HEK293 (cell line): Measurements from ENCODE around the gene USHBP1.
A peak's percentile ranks its signal among the peaks of the same experiment; 100 is the strongest.

Experiments
- CTCF ChIA-PET: fragments of 350-600 bp; formaldehyde crosslinking; extraction: SDS; loops from one replicate; lab custom pipeline; 2021; ENCODE audit warnings: antibody characterized with exemption; lab: Yijun Ruan, JAX
- POLR2A ChIA-PET: fragments of 300-600 bp; formaldehyde crosslinking; extraction: SDS; loops from one replicate; lab custom pipeline; 2020; ENCODE audit warnings: antibody characterized with exemption, inconsistent platforms; lab: Yijun Ruan, JAX
- H3K27ac ChIP-seq: fragments of 200-500 bp; sonication (Bioruptor generic); 2 replicates; pipeline ENCODE4 v1.5.1; 2014; ENCODE audit warnings: low read depth, low read length, control low read depth, inconsistent platforms; ENCODE audit errors: extremely low read depth
- H3K36me3 ChIP-seq, 2 experiments: fragments of 200-500 bp in 1 of 2; sonication (Bioruptor generic) in 1 of 2; 1 replicate in 1 of 2; 2 replicates in 1 of 2; pipeline ENCODE4 v1.5.1; 2014 to 2017; ENCODE audit warnings: inconsistent platforms in 2 of 2, low read length in 2 of 2; ENCODE audit not compliant: control insufficient read depth in 2 of 2, insufficient read depth in 1 of 2
- H3K4me1 ChIP-seq: fragments of 200-500 bp; sonication (Bioruptor generic); 2 replicates; pipeline ENCODE4 v1.5.1; 2014; ENCODE audit warnings: mild to moderate bottlenecking, low read length, inconsistent platforms; ENCODE audit not compliant: control insufficient read depth, insufficient read depth
- H3K4me3 ChIP-seq: 2 replicates; pipeline ENCODE4 v1.5.1; 2011; ENCODE audit warnings: low read depth, mild to moderate bottlenecking, control low read depth, low read length, moderate library complexity
- H3K9me3 ChIP-seq: fragments of 200-500 bp; sonication (Bioruptor generic); 2 replicates; pipeline ENCODE4 v1.5.1; 2014; ENCODE audit warnings: low read depth, low read length, inconsistent platforms; ENCODE audit not compliant: control insufficient read depth, insufficient read depth
- CTCF ChIP-seq: fragments of 450-650 bp; formaldehyde crosslinking; IDR thresholded peaks from 2 replicates; pipeline ENCODE4 v1.5.1; 2016; ENCODE audit warnings: missing biosample characterization, missing genetic modification characterization
- KLF10 ChIP-seq: fragments of 450-650 bp; IDR thresholded peaks from 2 replicates; pipeline ENCODE4 v1.5.1; 2018; ENCODE audit warnings: missing biosample characterization, mild to moderate bottlenecking, missing genetic modification characterization
- KLF7 ChIP-seq: fragments of 450-650 bp; formaldehyde crosslinking; IDR thresholded peaks from 2 replicates; pipeline ENCODE4 v1.5.1; 2016; ENCODE audit warnings: missing biosample characterization, missing genetic modification characterization, borderline replicate concordance
- PATZ1 ChIP-seq: fragments of 450-650 bp; formaldehyde crosslinking; IDR thresholded peaks from 2 replicates; pipeline ENCODE4 v1.5.1; 2016; ENCODE audit warnings: missing biosample characterization, missing genetic modification characterization
- REPIN1 ChIP-seq: fragments of 450-650 bp; formaldehyde crosslinking; IDR thresholded peaks from 2 replicates; pipeline ENCODE4 v1.5.1; 2017; ENCODE audit warnings: missing biosample characterization, missing genetic modification characterization, low read depth
- SCRT1 ChIP-seq: fragments of 450-650 bp; formaldehyde crosslinking; IDR thresholded peaks from 2 replicates; pipeline ENCODE4 v1.5.1; 2016; ENCODE audit warnings: missing biosample characterization, missing genetic modification characterization, borderline replicate concordance
- SCRT2 ChIP-seq: fragments of 450-650 bp; formaldehyde crosslinking; IDR thresholded peaks from 2 replicates; pipeline ENCODE4 v1.5.1; 2016; ENCODE audit warnings: missing biosample characterization, missing genetic modification characterization
- SETDB1 ChIP-seq: IDR thresholded peaks from one replicate; pipeline ENCODE4 v1.6.1; 2017; ENCODE audit warnings: mild to moderate bottlenecking, low read length, moderate library complexity, mixed read lengths; ENCODE audit not compliant: insufficient read length
- SP2 ChIP-seq: fragments of 450-650 bp; formaldehyde crosslinking; IDR thresholded peaks from 2 replicates; pipeline ENCODE4 v1.5.1; 2016; ENCODE audit warnings: missing biosample characterization, missing genetic modification characterization
- YY2 ChIP-seq: fragments of 450-650 bp; formaldehyde crosslinking; IDR thresholded peaks from 2 replicates; pipeline ENCODE4 v1.5.1; 2016; ENCODE audit warnings: missing biosample characterization, missing genetic modification characterization
- ZBTB1 ChIP-seq: fragments of 450-650 bp; formaldehyde crosslinking; IDR thresholded peaks from 2 replicates; pipeline ENCODE4 v1.5.1; 2016; ENCODE audit warnings: missing biosample characterization, missing genetic modification characterization
- ZBTB11 ChIP-seq: fragments of 450-650 bp; formaldehyde crosslinking; conservative IDR thresholded peaks from 2 replicates; pipeline ENCODE4 v1.5.1; 2016; ENCODE audit warnings: low read depth, missing biosample characterization, missing genetic modification characterization
- ZBTB20 ChIP-seq: fragments of 450-650 bp; formaldehyde crosslinking; IDR thresholded peaks from 2 replicates; pipeline ENCODE4 v1.5.1; 2016; ENCODE audit warnings: missing biosample characterization, missing genetic modification characterization
- ZBTB48 ChIP-seq: fragments of 450-650 bp; formaldehyde crosslinking; IDR thresholded peaks from 2 replicates; pipeline ENCODE4 v1.5.1; 2016; ENCODE audit warnings: missing biosample characterization, missing genetic modification characterization
- ZNF114 ChIP-seq: fragments of 450-650 bp; formaldehyde crosslinking; IDR thresholded peaks from 2 replicates; pipeline ENCODE4 v1.5.0; 2017; ENCODE audit warnings: missing biosample characterization, missing genetic modification characterization
- ZNF157 ChIP-seq: fragments of 450-650 bp; formaldehyde crosslinking; IDR thresholded peaks from 2 replicates; pipeline ENCODE4 v1.5.1; 2016; ENCODE audit warnings: missing biosample characterization, missing genetic modification characterization
- ZNF394 ChIP-seq: fragments of 450-650 bp; formaldehyde crosslinking; IDR thresholded peaks from 2 replicates; pipeline ENCODE4 v1.5.1; 2016; ENCODE audit warnings: missing biosample characterization, missing genetic modification characterization, mild to moderate bottlenecking, moderate library complexity, borderline replicate concordance
- ZNF433 ChIP-seq: fragments of 450-650 bp; formaldehyde crosslinking; IDR thresholded peaks from 2 replicates; pipeline ENCODE4 v1.5.1; 2016; ENCODE audit warnings: missing biosample characterization, missing genetic modification characterization, low read depth
- ZNF514 ChIP-seq: fragments of 450-650 bp; formaldehyde crosslinking; IDR thresholded peaks from 2 replicates; pipeline ENCODE4 v1.5.1; 2016; ENCODE audit warnings: missing biosample characterization, missing genetic modification characterization
- ZNF580 ChIP-seq: fragments of 450-650 bp; formaldehyde crosslinking; IDR thresholded peaks from 2 replicates; pipeline ENCODE4 v1.5.1; 2016; ENCODE audit warnings: missing biosample characterization, missing genetic modification characterization
- ZNF660 ChIP-seq: fragments of 450-650 bp; IDR thresholded peaks from 2 replicates; pipeline ENCODE4 v1.5.1; 2018; ENCODE audit warnings: missing biosample characterization, mild to moderate bottlenecking, missing genetic modification characterization
- ZNF707 ChIP-seq: fragments of 450-650 bp; formaldehyde crosslinking; IDR thresholded peaks from 2 replicates; pipeline ENCODE4 v1.5.1; 2016; ENCODE audit warnings: missing biosample characterization, missing genetic modification characterization
- ZSCAN23 ChIP-seq: fragments of 450-650 bp; formaldehyde crosslinking; IDR thresholded peaks from 2 replicates; pipeline ENCODE4 v1.5.1; 2016; ENCODE audit warnings: missing biosample characterization, missing genetic modification characterization
- ZXDB ChIP-seq: fragments of 450-650 bp; formaldehyde crosslinking; IDR thresholded peaks from 2 replicates; pipeline ENCODE4 v1.5.1; 2016; ENCODE audit warnings: missing biosample characterization, missing genetic modification characterization
- TF ChIP-seq, protein P1 (sequence below): fragments of 450-650 bp; formaldehyde crosslinking; IDR thresholded peaks from 2 replicates; pipeline ENCODE4 v1.5.1; 2016; ENCODE audit warnings: missing biosample characterization, missing genetic modification characterization

Gene USHBP1

GRCh38 chr19:17309965-17310461 is 45.5 kb upstream of the USHBP1 start:
- ChIA-PET CTCF (interaction anchor here (0.9 to 1.4 kb wide), 5 partner anchors 18 to 155 kb away, joined by 3 to 6 read pairs (median 4); no protein-coding TSS in a partner anchor), POLR2A (interaction anchor here (1.0 to 2.9 kb wide), 6 partner anchors 11 to 683 kb away, joined by 3 to 64 read pairs (median 8); partner anchors contain the start of genes ANO8, BABAM1, GTPBP3 and USE1)
- Histone ChIP-seq H3K4me3 (peak overlapping the region; percentile 98), H3K27ac (peak overlapping the region; percentile 26), H3K4me1 (no peaks in the 10 kb centered on the region), H3K36me3 (peaks cover 3 to 34% of the 10 kb centered on the region in 2 experiments; a peak in 2 of 3 replicates), H3K9me3 (no peaks in the 10 kb centered on the region)
- peak; percentile 1; the same call in 1 of the 2 replicates for TF ChIP-seq PATZ1
- TF ChIP-seq ZNF707 (tag by site-specific recombination), result no peak
- no peak for TF ChIP-seq ZBTB48
- TF ChIP-seq ZNF514 (tag by site-specific recombination), result no peak
- no peak for TF ChIP-seq KLF10 (tag by site-specific recombination)
- TF ChIP-seq ZBTB11, result peak; percentile 96
- TF ChIP-seq SETDB1, result no peak
- peak; percentile 66; the same call in 1 of the 2 replicates for TF ChIP-seq ZBTB20 (tag by site-specific recombination)
- no peak for TF ChIP-seq ZNF433 (tag by site-specific recombination)
- peak; percentile 67 for TF ChIP-seq SCRT2 (tag by site-specific recombination)
- TF ChIP-seq SP2 (tag by site-specific recombination), result no peak
- TF ChIP-seq ZNF660 (tag by site-specific recombination), result no peak
- no peak for TF ChIP-seq ZBTB1 (tag by site-specific recombination)
- no peak for TF ChIP-seq CTCF (tag by site-specific recombination)

GRCh38 chr19:17309198-17309964 is 44.8 kb upstream of the USHBP1 start, which contains the start of gene DDA1:
Gene DDA1, plus strand, starts transcription at chr19:17309563. Its CDS starts 92 bp downstream, at chr19:17309655.
- no peaks in the 10 kb centered on the region for H3K9me3 ChIP-seq
- peak within 1 kb of the TSS; percentile 26 for H3K27ac ChIP-seq
- POLR2A ChIA-PET, result interaction anchor here (0.6 to 2.9 kb wide), 18 partner anchors 8 to 682 kb away, joined by 3 to 64 read pairs (median 5); partner anchors contain the start of genes ANO8, BABAM1, GTPBP3 and OCEL1
- no peaks in the 10 kb centered on the region for H3K4me1 ChIP-seq
- H3K4me3 ChIP-seq, result peak within 1 kb of the TSS; percentile 98
- CTCF ChIA-PET, result interaction anchor here (0.9 to 1.4 kb wide), 6 partner anchors 17 to 156 kb away, joined by 3 to 7 read pairs (median 4); no protein-coding TSS in a partner anchor
- peaks cover 0 to 29% of the 10 kb centered on the region in 2 experiments; a peak in 1 of 3 replicates for H3K36me3 ChIP-seq
- TF ChIP-seq ZSCAN23 (tag by site-specific recombination) (0 out of 2 replicates have a peak, but pooled peaks have one; percentile 29), SCRT1 (tag by site-specific recombination) (0 out of 2 replicates have a peak, but pooled peaks have one; percentile 10), REPIN1 (no peak), ZNF580 (tag by site-specific recombination) (peak; percentile 30; the same call in 1 of the 2 replicates), ZNF114 (tag by site-specific recombination) (no peak), YY2 (tag by site-specific recombination) (peak; percentile 91), ZNF157 (no peak), ZXDB (no peak; the same call in 1 of the 2 replicates), ZNF394 (tag by site-specific recombination) (peak; percentile 54; the same call in 1 of the 2 replicates), KLF7 (peak; percentile 90)
- TF ChIP-seq, protein P1, sequence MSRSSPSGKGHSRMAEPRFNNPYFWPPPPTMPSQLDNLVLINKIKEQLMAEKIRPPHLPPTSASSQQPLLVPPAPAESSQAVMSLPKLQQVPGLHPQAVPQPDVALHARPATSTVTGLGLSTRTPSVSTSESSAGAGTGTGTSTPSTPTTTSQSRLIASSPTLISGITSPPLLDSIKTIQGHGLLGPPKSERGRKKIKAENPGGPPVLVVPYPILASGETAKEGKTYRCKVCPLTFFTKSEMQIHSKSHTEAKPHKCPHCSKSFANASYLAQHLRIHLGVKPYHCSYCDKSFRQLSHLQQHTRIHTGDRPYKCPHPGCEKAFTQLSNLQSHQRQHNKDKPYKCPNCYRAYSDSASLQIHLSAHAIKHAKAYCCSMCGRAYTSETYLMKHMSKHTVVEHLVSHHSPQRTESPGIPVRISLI (tag by site-specific recombination), result no peak
